CD4-positive, alpha-beta T cell (primary cell): ENCODE results near the gene LNPEP. TPM values are rescaled to one million over a fixed set of nuclear protein-coding genes. Genes with fewer than 3 reads are reported as not detected.

Experiments used
- ATAC-seq: fragments of 200-7000 bp; cut with Tn5 transposase; one replicate; pipeline ENCODE4 v1.10.0; 2022; ENCODE audit warnings: mild to moderate bottlenecking; ENCODE audit not compliant: poor library complexity
- CTCF ChIA-PET: fragments of 350-600 bp; sonication (Branson Sonifier 250); formaldehyde crosslinking; loops from one replicate; lab custom pipeline; 2021; ENCODE audit warnings: antibody characterized with exemption, inconsistent platforms; lab: Charles Lee
- POLR2A ChIA-PET: fragments of 350-600 bp; sonication (Branson Sonifier 250); formaldehyde crosslinking; loops from one replicate; lab custom pipeline; 2021; ENCODE audit warnings: antibody characterized with exemption, inconsistent platforms; lab: Charles Lee
- DNase-seq, 14 experiments: peaks; one replicate each; pipeline ENCODE4 v3.0.0-alpha.2; 2013 to 2020; ENCODE audit warnings: mixed read lengths in 2 of 14
- H3K27ac ChIP-seq, 2 donors: one replicate each; pipeline versions ENCODE4 v1.5.1 to v1.7.0; 2013; ENCODE audit warnings: low read length in 2 of 2, low read depth in 1 of 2, mild to moderate bottlenecking in 1 of 2
- H3K27me3 ChIP-seq, 2 experiments: 1 replicate in 1 of 2; 2 replicates in 1 of 2; pipeline versions ENCODE4 v1.6.1 to v1.7.0; 2013; ENCODE audit warnings: low read length in 2 of 2, control low read depth in 1 of 2, mild to moderate bottlenecking in 1 of 2, moderate library complexity in 1 of 2; ENCODE audit not compliant: insufficient read depth in 2 of 2, control insufficient read depth in 1 of 2
- H3K36me3 ChIP-seq: one replicate; pipeline ENCODE4 v1.6.1; 2013; ENCODE audit warnings: low read length, control low read depth; ENCODE audit not compliant: insufficient read depth
- H3K4me1 ChIP-seq: one replicate; pipeline ENCODE4 v1.6.1; 2013; ENCODE audit warnings: low read length, control low read depth; ENCODE audit not compliant: insufficient read depth
- H3K4me3 ChIP-seq: one replicate; pipeline ENCODE4 v1.5.1; 2013; ENCODE audit warnings: mild to moderate bottlenecking, low read length, moderate library complexity
- H3K9me3 ChIP-seq, 2 experiments: 1 replicate in 1 of 2; 2 replicates in 1 of 2; pipeline versions ENCODE4 v1.6.1 to v1.7.0; 2013; ENCODE audit warnings: low read length in 2 of 2, mild to moderate bottlenecking in 2 of 2, control low read depth in 1 of 2, moderate library complexity in 1 of 2; ENCODE audit not compliant: control insufficient read depth in 1 of 2, insufficient read depth in 1 of 2
- H3K27ac Mint-ChIP-seq: one replicate; pipeline ENCODE4 v1.8.0; 2020; ENCODE audit warnings: mixed read lengths
- H3K27me3 Mint-ChIP-seq: one replicate; pipeline ENCODE4 v1.8.0; 2021; ENCODE audit warnings: mixed read lengths
- H3K36me3 Mint-ChIP-seq: one replicate; pipeline ENCODE4 v1.8.0; 2021; ENCODE audit warnings: low read depth, mixed read lengths
- H3K4me1 Mint-ChIP-seq: one replicate; pipeline ENCODE4 v1.8.0; 2021; ENCODE audit warnings: low read depth, mixed read lengths
- H3K4me3 Mint-ChIP-seq: one replicate; pipeline ENCODE4 v1.8.0; 2020; ENCODE audit warnings: mild to moderate bottlenecking, mixed read lengths
- H3K9me3 Mint-ChIP-seq: one replicate; pipeline ENCODE4 v1.8.0; 2020; ENCODE audit warnings: mixed read lengths
- CTCF ChIP-seq: fragments of 200-600 bp; IDR thresholded peaks from one replicate; pipeline ENCODE4 v1.8.0; 2022; ENCODE audit warnings: antibody characterized with exemption, mild to moderate bottlenecking
- intact Hi-C, 2 experiments: fragments of 100-400 bp; cut with DNase I in 1 of 2; cut with micrococcal nuclease in 1 of 2; formaldehyde crosslinking; loops; one replicate each; pipeline versions ENCODE4 v1.15.1 to v1.9.0; 2023 to 2025; cut with DNase I, micrococcal nuclease
- total RNA-seq, 174 experiments: library from RNA in 2 of 174; stranded (reverse) in 2 of 174; gene quantifications; one replicate each; pipeline ENCODE4 v1.2.3 and lab custom pipeline; 2021 to 2026

Gene LNPEP
- total RNA-seq, 2 experiments from 2014 or later = 52.0 to 52.7 TPM

- Mint-ChIP-seq H3K9me3 (no peaks in the 10 kb centered on the region), H3K36me3 (peaks cover 19% of the 10 kb centered on the region), H3K27ac (peak overlapping the region; percentile 91), H3K27me3 (no peaks in the 10 kb centered on the region), H3K4me3 (no peak overlapping the region), H3K4me1 (peaks cover 74% of the 10 kb centered on the region)
- Histone ChIP-seq H3K9me3 (no peaks in the 10 kb centered on the region), H3K27me3 (no peaks in the 10 kb centered on the region), H3K27ac (no peak overlapping the region), H3K4me3 (no peak overlapping the region), H3K4me1 (peaks cover 29% of the 10 kb centered on the region), H3K36me3 (peaks cover 2% of the 10 kb centered on the region)
- POLR2A ChIA-PET = interaction anchor here (0.6 kb wide), 1 partner anchor 156 kb away, joined by 3 read pairs; no protein-coding TSS in a partner anchor
- ATAC-seq (no peak), DNase-seq (no peak)
- intact Hi-C loops = no loop called here
- CTCF ChIA-PET = interaction anchor here (1.7 kb wide), 1 partner anchor 22 kb away, joined by 4 read pairs; no protein-coding TSS in a partner anchor
- TF ChIP-seq CTCF = no peak
These were observed 9.6 kb upstream of the LNPEP start for GRCh38 chr5:96926276-96926675.

GRCh38 chr5:96927008-96927407, 8.9 kb upstream of the LNPEP start:
- Histone ChIP-seq H3K4me1 (peaks cover 31% of the 10 kb centered on the region), H3K9me3 (no peaks in the 10 kb centered on the region), H3K36me3 (peaks cover 2% of the 10 kb centered on the region), H3K4me3 (no peak overlapping the region), H3K27me3 (no peaks in the 10 kb centered on the region), H3K27ac (no peak overlapping the region)
- H3K9me3 Mint-ChIP-seq = no peaks in the 10 kb centered on the region
- POLR2A ChIA-PET = interaction anchor here (0.6 to 1.0 kb wide), 3 partner anchors 22 to 66 kb away, joined by 3 to 5 read pairs (median 4); no protein-coding TSS in a partner anchor
- peaks cover 77% of the 10 kb centered on the region for H3K4me1 Mint-ChIP-seq
- TF ChIP-seq CTCF = no peak
- intact Hi-C loops = no loop called here
- peaks cover 19% of the 10 kb centered on the region for H3K36me3 Mint-ChIP-seq
- no peak overlapping the region for H3K4me3 Mint-ChIP-seq
- ATAC-seq = no peak
- CTCF ChIA-PET = interaction anchor here (0.8 to 1.7 kb wide), 2 partner anchors 23 to 70 kb away, joined by 3 to 4 read pairs; no protein-coding TSS in a partner anchor
- DNase-seq = no peak
- H3K27me3 Mint-ChIP-seq = no peaks in the 10 kb centered on the region
- H3K27ac Mint-ChIP-seq = no peak overlapping the region

- Histone ChIP-seq H3K27me3 (no peaks in the 10 kb centered on the region), H3K4me1 (peaks cover 39% of the 10 kb centered on the region), H3K36me3 (peaks cover 2% of the 10 kb centered on the region), H3K9me3 (no peaks in the 10 kb centered on the region), H3K27ac (no peak overlapping the region), H3K4me3 (no peak overlapping the region)
- DNase-seq (peak in 2 of 14 experiments; percentile 38 to 42), ATAC-seq (no peak)
- POLR2A ChIA-PET = interaction anchor here (1.0 to 1.1 kb wide), 2 partner anchors 10 to 124 kb away, joined by 3 read pairs; no protein-coding TSS in a partner anchor
- Mint-ChIP-seq H3K36me3 (peaks cover 15% of the 10 kb centered on the region), H3K4me3 (no peak overlapping the region), H3K27ac (peak overlapping the region; percentile 74), H3K9me3 (no peaks in the 10 kb centered on the region), H3K27me3 (no peaks in the 10 kb centered on the region), H3K4me1 (peaks cover 85% of the 10 kb centered on the region)
- CTCF ChIA-PET = no interaction called here
- TF ChIP-seq CTCF = no peak
- intact Hi-C loops = no loop called here
These were observed 6.8 kb upstream of the LNPEP start for GRCh38 chr5:96928931-96929708.
